Stimulated activated naive CD8-positive, alpha-beta T cell treated with anti-CD3 and anti-CD28 coated beads, Interleukin-15, amount 100 ng/mL, for 72 hours (primary cell): ENCODE results near the gene KIAA1328.
A peak's percentile ranks its signal among the peaks of the same experiment; 100 is the strongest.

Source experiments
- ATAC-seq: fragments of 150-1000 bp; cut with Tn5 transposase; 2 replicates; pipeline ENCODE4 v1.10.0; 2021; ENCODE audit warnings: mild to moderate bottlenecking, moderate library complexity
- DNase-seq, 2 donors: peaks; one replicate each; pipeline ENCODE4 v3.0.0; 2021 to 2022
- H3K27ac Mint-ChIP-seq, 2 donors: one replicate each; pipeline ENCODE4 v1.8.0; 2022; ENCODE audit warnings: mild to moderate bottlenecking in 2 of 2, mixed read lengths in 2 of 2, moderate library complexity in 2 of 2
- H3K27me3 Mint-ChIP-seq: one replicate; pipeline ENCODE4 v1.8.0; 2022; ENCODE audit warnings: mixed read lengths
- H3K4me1 Mint-ChIP-seq: one replicate; pipeline ENCODE4 v1.8.0; 2022; ENCODE audit warnings: mild to moderate bottlenecking, mixed read lengths
- H3K4me3 Mint-ChIP-seq, 2 donors: one replicate each; pipeline ENCODE4 v1.8.0; 2022; ENCODE audit warnings: mild to moderate bottlenecking in 2 of 2, mixed read lengths in 2 of 2, moderate library complexity in 1 of 2
- H3K9me3 Mint-ChIP-seq, 2 donors: one replicate each; pipeline ENCODE4 v1.8.0; 2022; ENCODE audit warnings: mixed read lengths in 2 of 2

The KIAA1328 gene

GRCh38 chr18:36828630-36829361 lies at the start of gene KIAA1328, which contains the start of gene TPGS2:
KIAA1328 (plus strand) TSS chr18:36829127; CDS start chr18:36829139, 12 bp downstream.
TPGS2 (minus strand) TSS chr18:36829002; CDS start chr18:36828767, 235 bp downstream.
- Mint-ChIP-seq H3K4me3 (peak within 1 kb of the TSS; percentile 87), H3K27me3 (no peaks in the 10 kb centered on the region), H3K27ac (peak within 1 kb of the TSS; percentile 91 to 96), H3K9me3 (no peaks in the 10 kb centered on the region), H3K4me1 (peaks cover 49% of the 10 kb centered on the region)
- DNase-seq (peak; percentile 88 to 89), ATAC-seq (peak; percentile 93)

GRCh38 chr18:36780748-36781147 lies 48.2 kb upstream of the KIAA1328 start:
- Mint-ChIP-seq H3K4me3 (no peak overlapping the region), H3K9me3 (peaks cover 0 to 8% of the 10 kb centered on the region in 2 donors), H3K27me3 (no peaks in the 10 kb centered on the region), H3K4me1 (no peaks in the 10 kb centered on the region), H3K27ac (no peak overlapping the region)
- ATAC-seq = no peak
- no peak for DNase-seq

- DNase-seq (no peak), ATAC-seq (no peak)
- H3K27ac Mint-ChIP-seq = peak overlapping the region in 1 of 2 donors; percentile 10
- no peak overlapping the region for H3K4me3 Mint-ChIP-seq
- H3K4me1 Mint-ChIP-seq = no peaks in the 10 kb centered on the region
- no peaks in the 10 kb centered on the region for H3K27me3 Mint-ChIP-seq
- H3K9me3 Mint-ChIP-seq = peaks cover 0 to 6% of the 10 kb centered on the region in 2 donors
Observed at GRCh38 chr18:36782710-36783109, 46.2 kb upstream of the KIAA1328 start.

- DNase-seq (no peak), ATAC-seq (no peak)
- H3K4me3 Mint-ChIP-seq = no peak overlapping the region
- no peaks in the 10 kb centered on the region for H3K27me3 Mint-ChIP-seq
- H3K9me3 Mint-ChIP-seq = no peaks in the 10 kb centered on the region
- H3K4me1 Mint-ChIP-seq = no peaks in the 10 kb centered on the region
- H3K27ac Mint-ChIP-seq = no peak overlapping the region
Observed at GRCh38 chr18:36783792-36784191, 45.1 kb upstream of the KIAA1328 start.

GRCh38 chr18:36786686-36787085 lies 42.2 kb upstream of the KIAA1328 start:
- Mint-ChIP-seq H3K27me3 (no peaks in the 10 kb centered on the region), H3K4me3 (no peak overlapping the region), H3K27ac (no peak overlapping the region), H3K4me1 (no peaks in the 10 kb centered on the region), H3K9me3 (peaks cover 8 to 16% of the 10 kb centered on the region in 2 donors)
- DNase-seq = no peak
- no peak for ATAC-seq

GRCh38 chr18:36792634-36793283 lies 36.2 kb upstream of the KIAA1328 start:
- Mint-ChIP-seq H3K27ac (no peak overlapping the region), H3K4me1 (no peaks in the 10 kb centered on the region), H3K4me3 (no peak overlapping the region), H3K27me3 (no peaks in the 10 kb centered on the region), H3K9me3 (peaks cover 8 to 22% of the 10 kb centered on the region in 2 donors)
- DNase-seq (no peak), ATAC-seq (no peak)

- H3K27me3 Mint-ChIP-seq = no peaks in the 10 kb centered on the region
- peak overlapping the region in 1 of 2 donors; percentile 9 for H3K27ac Mint-ChIP-seq
- no peak for DNase-seq
- no peak overlapping the region for H3K4me3 Mint-ChIP-seq
- no peaks in the 10 kb centered on the region for H3K4me1 Mint-ChIP-seq
- no peaks in the 10 kb centered on the region for H3K9me3 Mint-ChIP-seq
- ATAC-seq = no peak
Observed at GRCh38 chr18:36798738-36799473, 30.0 kb upstream of the KIAA1328 start.

GRCh38 chr18:36805105-36805504 lies 23.8 kb upstream of the KIAA1328 start:
- Mint-ChIP-seq H3K27me3 (no peaks in the 10 kb centered on the region), H3K4me3 (no peak overlapping the region), H3K4me1 (no peaks in the 10 kb centered on the region), H3K9me3 (no peaks in the 10 kb centered on the region), H3K27ac (no peak overlapping the region)
- DNase-seq (no peak), ATAC-seq (no peak)

GRCh38 chr18:36808681-36809080 lies 20.2 kb upstream of the KIAA1328 start:
- no peak for ATAC-seq
- H3K4me3 Mint-ChIP-seq = no peak overlapping the region

GRCh38 chr18:36809590-36810381 lies 19.1 kb upstream of the KIAA1328 start:
- ATAC-seq = peak; percentile 82
- Mint-ChIP-seq H3K4me1 (peaks cover 6% of the 10 kb centered on the region), H3K9me3 (no peaks in the 10 kb centered on the region), H3K4me3 (no peak overlapping the region), H3K27ac (peak overlapping the region in 1 of 2 donors; percentile 48), H3K27me3 (no peaks in the 10 kb centered on the region)
- DNase-seq = peak; percentile 19 to 20

More at GRCh38 chr18:36808681-36809080, 20.2 kb upstream of the KIAA1328 start:
- H3K4me1 Mint-ChIP-seq = peaks cover 4% of the 10 kb centered on the region
- H3K27me3 Mint-ChIP-seq = no peaks in the 10 kb centered on the region
- no peak for DNase-seq
- H3K9me3 Mint-ChIP-seq = no peaks in the 10 kb centered on the region
- no peak overlapping the region for H3K27ac Mint-ChIP-seq

GRCh38 chr18:36811430-36811829 lies 17.5 kb upstream of the KIAA1328 start:
- DNase-seq (no peak), ATAC-seq (no peak)
- peaks cover 6% of the 10 kb centered on the region for H3K4me1 Mint-ChIP-seq
- H3K27me3 Mint-ChIP-seq = no peaks in the 10 kb centered on the region
- no peak overlapping the region for H3K4me3 Mint-ChIP-seq
- H3K27ac Mint-ChIP-seq = peak overlapping the region in 1 of 2 donors; percentile 27
- H3K9me3 Mint-ChIP-seq = no peaks in the 10 kb centered on the region

- peaks cover 6% of the 10 kb centered on the region for H3K4me1 Mint-ChIP-seq
- no peak overlapping the region for H3K4me3 Mint-ChIP-seq
- H3K27ac Mint-ChIP-seq = peak overlapping the region in 1 of 2 donors; percentile 82
- H3K9me3 Mint-ChIP-seq = no peaks in the 10 kb centered on the region
- DNase-seq = no peak
- no peaks in the 10 kb centered on the region for H3K27me3 Mint-ChIP-seq
- ATAC-seq = no peak
Observed at GRCh38 chr18:36811955-36812354, 17.0 kb upstream of the KIAA1328 start.

GRCh38 chr18:36812678-36813077 lies 16.2 kb upstream of the KIAA1328 start:
- Mint-ChIP-seq H3K27me3 (no peaks in the 10 kb centered on the region), H3K27ac (no peak overlapping the region), H3K9me3 (no peaks in the 10 kb centered on the region), H3K4me3 (no peak overlapping the region), H3K4me1 (peaks cover 6% of the 10 kb centered on the region)
- ATAC-seq = no peak
- DNase-seq = no peak

- H3K9me3 Mint-ChIP-seq = no peaks in the 10 kb centered on the region
- DNase-seq (no peak), ATAC-seq (no peak)
- peaks cover 6% of the 10 kb centered on the region for H3K4me1 Mint-ChIP-seq
- H3K27me3 Mint-ChIP-seq = no peaks in the 10 kb centered on the region
- peak overlapping the region in 1 of 2 donors; percentile 13 for H3K27ac Mint-ChIP-seq
- no peak overlapping the region for H3K4me3 Mint-ChIP-seq
Observed at GRCh38 chr18:36813101-36813775, 15.7 kb upstream of the KIAA1328 start.
